M059J (cell line): Measurements from ENCODE around the gene TRIOBP. TPM values are rescaled to one million over a fixed set of nuclear protein-coding genes. Genes with fewer than 3 reads are reported as not detected.

Experiments used
- DNase-seq: peaks from one replicate; pipeline ENCODE4 v3.0.0-alpha.2; 2012; ENCODE audit warnings: low read depth
- total RNA-seq: library from RNA; depleted of rRNA; stranded (reverse); fragments of >200 nt; shearing (Covaris generic); gene quantifications from 2 replicates; pipeline ENCODE4 v1.2.3, GENCODE V29; 2014

TRIOBP gene
- total RNA-seq, 1 experiment from 2014 or later, result 68.1 TPM

GRCh38 chr22:37731804-37732471 is 35.1 kb downstream of the TRIOBP start:
- no peak for DNase-seq

DNA sequence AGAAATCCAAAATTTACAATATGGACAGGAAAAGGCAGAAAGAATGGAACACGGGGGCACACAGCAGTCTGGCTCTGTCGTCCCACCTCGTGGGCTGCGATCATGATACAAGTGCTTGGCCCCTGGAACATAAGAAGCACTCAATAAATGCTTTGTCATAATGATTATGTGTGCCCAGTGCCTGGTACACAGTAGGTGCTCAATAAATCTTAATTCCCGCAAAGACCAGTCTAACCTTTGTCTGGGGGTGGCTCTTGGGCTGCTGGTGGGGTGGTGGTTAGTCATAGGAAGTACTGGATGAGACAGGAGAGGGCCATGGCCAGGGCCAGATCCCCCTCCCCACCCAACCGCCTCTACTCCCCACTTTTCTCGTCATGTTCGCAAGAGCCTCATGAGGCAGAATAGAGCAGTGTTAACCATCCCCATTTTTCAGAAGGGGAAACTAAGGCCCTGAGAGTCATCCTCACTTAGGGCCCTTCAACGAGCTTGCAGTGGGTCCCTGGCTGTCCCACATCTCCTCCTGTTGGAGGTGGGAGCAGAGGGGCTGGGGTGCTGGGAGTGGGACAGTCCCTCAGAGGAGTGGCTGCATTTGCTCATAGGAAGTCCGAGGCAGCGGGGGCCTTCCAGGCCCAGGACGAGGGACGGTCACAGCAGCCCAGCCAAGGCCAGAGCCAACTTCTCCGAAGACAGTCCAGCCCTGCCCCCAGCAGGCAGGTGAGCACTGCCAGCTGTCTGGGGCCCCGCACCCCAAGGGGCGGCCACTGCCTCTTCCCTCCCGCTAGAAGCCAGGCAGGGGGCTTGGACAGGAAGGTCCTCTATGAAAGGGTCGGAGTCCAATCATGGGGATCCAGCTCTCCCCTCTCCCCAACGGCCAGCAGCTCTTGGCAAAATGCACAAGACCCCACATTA is 36.1 kb downstream of the TRIOBP start:
- DNase-seq, result no peak

GRCh38 chr22:37733625-37734401 is 37.0 kb downstream of the TRIOBP start:
- no peak for DNase-seq

DNA sequence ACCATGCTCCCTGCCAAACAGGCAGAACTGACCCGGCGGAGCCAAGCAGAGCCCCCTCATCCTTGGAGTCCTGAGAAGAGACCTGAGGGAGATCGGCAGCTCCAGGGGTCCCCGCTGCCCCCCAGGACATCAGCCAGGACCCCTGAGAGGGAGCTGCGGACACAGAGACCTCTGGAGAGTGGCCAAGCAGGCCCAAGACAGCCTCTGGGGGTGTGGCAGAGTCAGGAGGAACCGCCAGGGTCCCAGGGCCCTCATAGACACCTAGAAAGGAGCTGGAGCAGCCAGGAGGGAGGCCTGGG is 37.5 kb downstream of the TRIOBP start:
- DNase-seq, result no peak

- DNase-seq, result peak; percentile 53
These were observed 38.2 kb downstream of the TRIOBP start for GRCh38 chr22:37734964-37735451.

GRCh38 chr22:37739035-37739434 is 42.2 kb downstream of the TRIOBP start:
- DNase-seq, result no peak

DNA sequence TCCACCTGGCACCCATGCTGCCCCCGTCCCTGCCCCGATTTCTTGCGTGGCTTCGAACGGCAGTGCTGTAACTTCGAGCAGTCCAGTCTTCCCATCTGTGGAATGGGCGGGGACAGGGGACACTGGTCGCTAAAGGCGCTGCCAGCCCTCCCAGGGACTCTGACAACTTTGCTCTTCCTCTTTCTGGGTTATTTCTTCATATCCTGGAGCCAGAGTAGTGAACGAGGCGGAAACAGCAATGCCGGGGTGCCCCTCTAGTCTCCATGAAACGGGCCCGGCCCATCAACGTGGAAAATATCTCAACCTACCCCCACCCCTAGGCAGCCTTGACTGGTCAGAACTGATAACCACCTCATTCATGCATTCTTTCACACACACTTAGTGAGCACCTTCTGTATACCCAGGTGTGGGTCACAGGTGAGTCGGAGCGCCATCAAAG is 42.8 kb downstream of the TRIOBP start:
- DNase-seq, result no peak

- DNase-seq, result no peak
These were observed 43.8 kb downstream of the TRIOBP start for GRCh38 chr22:37740455-37741311.

DNA sequence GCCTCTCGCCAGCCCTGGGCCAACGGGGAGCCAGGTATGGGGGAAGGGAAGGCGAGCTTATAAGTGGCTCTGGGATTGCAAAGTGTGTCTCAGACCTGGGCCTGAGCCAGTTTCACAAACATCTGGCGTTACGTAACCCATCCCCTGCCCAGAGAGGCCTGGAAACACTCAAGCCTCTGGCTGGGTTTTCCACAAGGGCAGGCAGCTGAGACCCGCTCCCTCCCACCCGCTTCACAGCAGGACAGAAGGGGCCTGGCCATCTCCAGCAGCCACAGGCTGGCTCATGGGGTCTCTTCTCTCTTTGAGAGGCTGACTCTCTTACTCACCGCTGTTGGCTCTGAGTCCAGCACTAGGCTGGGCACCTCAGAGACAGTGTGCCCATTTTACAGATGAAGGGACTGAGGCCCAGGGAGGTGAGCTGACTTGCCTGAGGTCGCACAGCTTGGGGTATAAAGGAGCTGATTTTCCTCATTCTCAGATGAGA is 44.5 kb downstream of the TRIOBP start:
- peak; percentile 52 for DNase-seq

DNA sequence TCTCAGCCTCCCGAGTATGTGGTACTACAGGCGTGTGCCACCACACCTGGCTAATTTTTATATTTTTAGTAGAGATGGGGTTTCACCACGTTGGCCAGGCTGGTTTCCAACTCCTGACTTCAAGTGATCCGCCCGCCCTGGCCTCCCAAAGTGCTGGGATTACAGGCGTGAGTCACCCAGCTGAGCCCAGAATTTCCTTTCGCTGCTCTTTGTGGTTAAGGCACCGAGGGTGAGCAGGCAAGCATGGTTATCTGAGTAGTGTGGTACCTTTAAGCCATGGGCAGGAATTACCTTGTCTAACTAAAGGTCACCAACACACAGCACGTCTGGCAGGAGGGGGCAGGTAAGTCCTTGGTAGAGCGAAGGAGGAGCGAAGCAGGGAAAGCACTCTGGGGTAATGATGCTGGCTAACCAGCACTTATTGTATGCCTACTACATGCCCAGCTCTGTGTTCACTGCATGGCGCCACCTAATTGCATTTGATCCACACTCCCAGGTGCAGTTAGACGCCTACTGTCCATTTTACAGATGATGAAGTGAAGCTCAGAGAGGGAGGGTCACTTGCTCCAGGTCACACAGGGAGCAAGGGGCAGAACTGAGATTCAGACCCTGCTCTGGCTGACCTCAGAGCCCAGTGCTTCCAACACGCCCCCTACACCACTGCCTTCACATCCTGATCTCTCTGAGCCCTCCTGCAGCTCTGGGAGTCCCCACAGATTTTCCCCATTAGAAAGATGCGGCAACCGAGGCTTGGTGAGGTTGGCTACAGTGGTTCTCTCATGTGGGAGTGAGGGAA is 45.7 kb downstream of the TRIOBP start:
- DNase-seq, result peak; percentile 95

GRCh38 chr22:37744589-37744988 is 47.7 kb downstream of the TRIOBP start:
- DNase-seq, result no peak

- DNase-seq, result peak; percentile 83
These were observed 48.9 kb downstream of the TRIOBP start for GRCh38 chr22:37745548-37746365.

DNA sequence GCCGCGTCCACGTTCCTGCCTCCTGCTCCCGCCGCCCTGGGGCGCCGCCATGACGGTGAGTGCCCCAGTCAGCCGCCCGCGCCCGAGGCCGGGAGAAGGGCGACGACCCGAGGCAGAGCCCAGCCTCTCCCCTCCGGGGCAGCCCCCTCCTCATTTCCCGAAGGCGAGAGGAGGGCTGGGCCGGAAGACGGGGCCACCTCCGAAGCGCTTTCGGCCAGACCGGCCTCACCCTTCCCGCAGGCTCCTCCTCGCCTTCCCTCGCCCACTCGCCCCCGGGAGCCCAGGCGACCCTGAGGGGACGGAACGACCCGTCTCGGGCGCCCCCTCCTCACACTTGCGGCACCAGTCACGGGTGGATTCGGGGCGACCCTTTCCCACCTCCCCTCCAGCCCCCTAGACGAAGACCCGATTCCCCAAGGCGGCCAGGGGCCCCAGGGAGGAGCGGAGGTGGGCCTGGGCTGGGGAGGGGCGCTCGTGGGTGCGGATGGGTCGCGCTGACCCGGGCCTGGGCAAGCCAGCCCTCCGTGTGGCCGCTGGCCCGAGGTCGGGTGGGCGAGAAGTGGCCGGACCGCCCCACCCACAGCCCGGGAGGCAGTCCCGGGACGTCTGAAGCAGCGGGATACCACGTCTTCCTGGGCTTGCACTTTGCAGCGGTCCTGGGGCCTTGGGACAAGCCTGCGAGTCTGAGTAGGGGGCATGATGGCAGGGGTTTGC is 49.7 kb downstream of the TRIOBP start:
- peak; percentile 26 for DNase-seq

- peak; percentile 78 for DNase-seq
These were observed 50.3 kb downstream of the TRIOBP start for GRCh38 chr22:37747080-37747714.

GRCh38 chr22:37747715-37748100 is 50.9 kb downstream of the TRIOBP start:
- no peak for DNase-seq

DNA sequence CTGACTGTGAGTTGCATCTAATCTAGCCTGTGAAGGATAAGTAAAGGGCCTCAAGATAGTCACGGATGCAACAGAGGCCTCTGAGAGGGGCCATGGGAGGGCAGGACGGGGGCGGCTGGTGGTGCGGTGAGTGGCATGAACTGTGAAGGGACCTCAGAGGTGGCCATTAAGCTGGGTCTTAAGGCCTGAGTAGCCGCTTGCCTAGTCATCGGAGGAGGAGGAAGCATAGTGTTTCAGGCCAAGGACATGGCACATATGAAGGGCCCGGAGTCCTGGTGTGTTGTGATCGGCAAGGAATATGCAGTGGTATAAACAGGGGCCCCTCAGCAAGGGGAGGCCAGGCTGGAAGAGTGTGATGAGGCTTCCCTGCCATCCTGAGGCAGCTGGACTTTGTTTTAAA is 51.8 kb downstream of the TRIOBP start:
- DNase-seq, result no peak

- no peak for DNase-seq
These were observed 52.4 kb downstream of the TRIOBP start for GRCh38 chr22:37749226-37749625.
